ENCODE measurements around the gene CTNNA1. TPM values are rescaled to one million over a fixed set of nuclear protein-coding genes. Genes with fewer than 3 reads are reported as not detected.

CTNNA1 gene
- total RNA-seq, 2 experiments from 2014 or later, result 36.8 to 43.0 TPM

DNA sequence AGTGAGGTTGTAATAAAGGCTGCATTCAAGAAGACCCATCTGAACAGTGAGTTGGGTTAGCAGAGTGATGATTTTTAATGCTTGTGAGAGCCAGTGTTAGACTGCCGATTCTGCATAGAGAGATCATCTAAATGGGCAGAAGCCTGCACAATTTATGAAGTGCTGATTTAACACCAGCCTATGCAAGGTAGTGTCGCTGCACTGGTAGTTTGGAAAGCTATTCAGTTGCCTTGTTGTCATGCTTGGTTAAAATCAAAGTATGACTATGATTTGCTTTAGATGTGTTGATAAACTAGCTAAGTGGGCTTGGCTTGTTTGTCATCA, 122.3 kb downstream of the CTNNA1 start:
- Mint-ChIP-seq H3K27ac (no peak overlapping the region), H3K4me1 (ENCODE audit: low read depth) (peaks cover 10% of the 10 kb centered on the region), H3K27me3 (ENCODE audit: low read depth) (peaks cover 35% of the 10 kb centered on the region), H3K36me3 (ENCODE audit: low read depth) (no peaks in the 10 kb centered on the region), H3K9me3 (no peaks in the 10 kb centered on the region), H3K4me3 (no peak overlapping the region)
- no peak for DNase-seq
- CTCF ChIA-PET, result interaction anchor here (0.7 kb wide), 1 partner anchor 147 kb away, joined by 5 read pairs; no protein-coding TSS in a partner anchor
- intact Hi-C loops (cut with micrococcal nuclease), result no loop called here

DNA sequence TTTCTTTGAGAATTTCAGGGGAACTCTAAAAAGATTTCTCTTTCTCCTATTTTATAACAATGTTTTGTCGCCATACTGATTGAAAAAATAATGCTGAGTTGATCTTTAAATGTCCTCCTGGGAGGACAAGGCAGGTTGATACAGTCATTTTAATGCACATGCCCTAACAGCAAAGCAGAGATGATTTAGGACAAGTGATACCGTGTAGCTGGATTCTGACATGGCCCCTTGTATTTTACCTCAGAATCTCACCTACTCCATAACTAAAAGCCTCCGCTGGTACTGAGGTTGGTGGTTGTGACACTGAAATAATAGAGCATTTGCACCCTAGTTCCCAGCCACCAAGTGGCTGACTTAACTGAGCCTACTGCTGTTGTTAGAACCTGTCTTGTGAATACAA, 122.7 kb downstream of the CTNNA1 start:
- Mint-ChIP-seq H3K4me1 (ENCODE audit: low read depth) (peaks cover 8% of the 10 kb centered on the region), H3K9me3 (no peaks in the 10 kb centered on the region)
- CTCF ChIA-PET, result interaction anchor here (0.7 kb wide), 1 partner anchor 147 kb away, joined by 5 read pairs; no protein-coding TSS in a partner anchor

DNA sequence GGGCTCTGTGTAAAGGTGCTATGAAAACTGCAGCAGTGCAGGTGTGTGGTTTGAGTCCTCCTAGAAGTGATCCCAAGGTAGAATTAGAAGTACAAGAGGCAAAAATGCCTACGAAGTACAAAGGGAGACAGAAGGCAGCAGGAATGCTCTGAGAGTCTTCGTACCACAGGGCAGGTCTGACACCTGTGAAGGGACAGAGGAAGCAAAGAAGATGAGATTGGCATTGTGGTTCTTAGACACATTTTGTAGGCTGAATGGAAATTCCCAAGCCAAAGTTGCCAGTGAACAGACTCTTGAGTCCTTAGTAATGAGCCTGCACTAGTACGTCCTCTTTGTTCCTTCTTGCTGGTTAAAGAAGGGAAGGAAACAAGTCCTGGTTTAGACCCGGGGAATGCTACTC, 123.6 kb downstream of the CTNNA1 start:
- no peak overlapping the region for H3K4me3 Mint-ChIP-seq
- CTCF ChIA-PET, result no interaction called here

More for the DNA sequence above, 122.7 kb downstream of the CTNNA1 start:
- no peak for DNase-seq
- H3K27me3 Mint-ChIP-seq (ENCODE audit: low read depth), result peaks cover 36% of the 10 kb centered on the region
- H3K4me3 Mint-ChIP-seq, result no peak overlapping the region
- H3K36me3 Mint-ChIP-seq (ENCODE audit: low read depth), result no peaks in the 10 kb centered on the region
- intact Hi-C loops (cut with micrococcal nuclease), result no loop called here
- no peak overlapping the region for H3K27ac Mint-ChIP-seq

DNA sequence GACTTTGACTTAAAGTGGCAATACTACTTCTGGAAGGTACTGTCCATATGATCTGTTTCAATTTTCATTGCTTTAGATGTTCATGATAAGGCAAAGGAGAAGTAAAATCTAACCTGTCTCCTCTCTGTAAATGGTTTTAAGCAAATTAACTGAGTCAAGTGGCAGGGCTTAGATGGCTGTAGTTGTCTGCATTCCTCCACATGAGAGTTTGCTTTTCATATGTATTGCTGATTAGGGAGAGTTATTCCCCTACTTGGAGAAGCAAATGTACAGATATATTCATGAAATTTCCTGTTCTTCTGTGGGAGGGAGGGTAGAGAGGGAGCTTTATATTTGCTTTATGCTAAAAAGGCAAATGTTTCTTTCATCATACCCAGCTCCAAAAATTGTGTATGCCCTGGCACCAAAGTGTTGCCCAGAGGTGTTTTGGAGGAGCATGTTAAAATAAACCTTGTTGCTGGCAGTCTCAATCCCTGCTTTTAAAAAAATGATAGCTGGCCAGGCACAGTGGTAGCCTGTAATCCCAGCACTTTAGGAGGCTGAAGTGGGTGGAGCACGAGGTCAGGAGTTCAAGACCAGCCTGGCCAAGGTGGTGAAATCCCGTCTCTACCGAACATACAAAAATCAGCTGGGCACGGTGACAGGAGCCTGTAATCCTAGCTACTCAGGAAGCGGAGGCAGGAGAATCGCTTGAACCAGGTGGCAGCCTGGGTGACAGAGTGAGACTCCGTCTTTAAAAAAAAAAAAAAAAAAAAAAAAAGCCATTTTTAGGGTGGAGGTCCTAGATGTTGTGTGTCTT, 125.4 kb downstream of the CTNNA1 start:
- CTCF ChIA-PET, result interaction anchor here (0.6 kb wide), 1 partner anchor 433 kb away, joined by 3 read pairs; no protein-coding TSS in a partner anchor
- intact Hi-C loops (cut with micrococcal nuclease), result no loop called here
- Mint-ChIP-seq H3K4me1 (ENCODE audit: low read depth) (no peaks in the 10 kb centered on the region), H3K27me3 (ENCODE audit: low read depth) (peaks cover 28% of the 10 kb centered on the region), H3K4me3 (no peak overlapping the region), H3K9me3 (no peaks in the 10 kb centered on the region), H3K27ac (no peak overlapping the region), H3K36me3 (ENCODE audit: low read depth) (no peaks in the 10 kb centered on the region)
- DNase-seq, result no peak

More for the DNA sequence above, 123.6 kb downstream of the CTNNA1 start:
- Mint-ChIP-seq H3K9me3 (no peaks in the 10 kb centered on the region), H3K27ac (no peak overlapping the region), H3K4me1 (ENCODE audit: low read depth) (peaks cover 4% of the 10 kb centered on the region), H3K27me3 (ENCODE audit: low read depth) (peaks cover 34% of the 10 kb centered on the region), H3K36me3 (ENCODE audit: low read depth) (no peaks in the 10 kb centered on the region)
- DNase-seq, result no peak
- intact Hi-C loops (cut with micrococcal nuclease), result no loop called here

DNA sequence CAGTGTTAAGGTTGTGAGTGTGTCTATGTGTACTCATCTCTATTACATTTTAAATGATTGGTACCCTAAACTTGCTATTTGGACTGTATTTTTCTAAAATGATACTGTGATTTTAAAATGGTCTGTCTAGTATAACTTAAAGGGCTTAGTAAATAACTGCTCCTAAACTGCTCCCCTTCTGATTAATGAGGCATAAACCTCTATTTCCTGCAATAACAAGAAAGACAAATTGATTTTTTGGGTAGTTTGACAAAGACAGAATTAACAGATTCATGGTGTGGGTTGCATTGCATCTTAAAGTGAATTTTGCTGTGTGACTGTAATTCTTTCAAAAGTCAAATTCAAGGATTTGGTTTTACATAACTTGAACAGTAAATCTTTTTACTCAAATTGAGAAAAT, 130.0 kb downstream of the CTNNA1 start:
- Mint-ChIP-seq H3K4me3 (no peak overlapping the region), H3K36me3 (ENCODE audit: low read depth) (no peaks in the 10 kb centered on the region), H3K27ac (no peak overlapping the region), H3K9me3 (no peaks in the 10 kb centered on the region), H3K27me3 (ENCODE audit: low read depth) (peaks cover 20% of the 10 kb centered on the region), H3K4me1 (ENCODE audit: low read depth) (no peaks in the 10 kb centered on the region)
- DNase-seq, result no peak
- CTCF ChIA-PET, result no interaction called here
- intact Hi-C loops (cut with micrococcal nuclease), result no loop called here

- no peaks in the 10 kb centered on the region for H3K9me3 Mint-ChIP-seq
- H3K27ac Mint-ChIP-seq, result no peak overlapping the region
Observed at GRCh38 chr5:138884094-138884493, 130.9 kb downstream of the CTNNA1 start.

DNA sequence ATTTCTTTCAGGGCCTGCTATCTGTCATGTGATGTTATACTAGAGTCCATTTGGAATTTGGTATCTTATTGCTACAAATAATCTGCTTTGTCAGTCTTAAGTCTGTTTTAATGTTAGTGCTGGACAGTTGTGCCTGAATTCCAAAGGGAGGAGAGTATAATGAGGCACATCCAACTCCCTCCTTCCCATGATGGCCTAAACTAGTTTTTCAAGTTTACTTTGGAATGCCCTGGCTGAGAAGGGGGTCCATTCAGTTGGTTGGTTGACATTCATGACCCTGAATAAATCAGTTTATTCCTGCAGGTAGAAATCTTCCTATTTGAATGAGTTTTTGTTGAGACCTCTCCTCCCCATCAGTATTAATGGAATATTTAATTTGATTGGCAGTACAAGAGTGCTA, 131.3 kb downstream of the CTNNA1 start:
- Mint-ChIP-seq H3K36me3 (ENCODE audit: low read depth) (no peaks in the 10 kb centered on the region), H3K4me1 (ENCODE audit: low read depth) (no peaks in the 10 kb centered on the region), H3K4me3 (no peak overlapping the region), H3K27ac (no peak overlapping the region), H3K9me3 (peaks cover under 1% of the 10 kb centered on the region), H3K27me3 (ENCODE audit: low read depth) (peaks cover 20% of the 10 kb centered on the region)
- no peak for DNase-seq
- intact Hi-C loops (cut with micrococcal nuclease), result no loop called here
- CTCF ChIA-PET, result interaction anchor here (0.6 kb wide), 1 partner anchor 109 kb away, joined by 3 read pairs; no protein-coding TSS in a partner anchor

More at GRCh38 chr5:138884094-138884493, 130.9 kb downstream of the CTNNA1 start:
- Mint-ChIP-seq H3K4me1 (ENCODE audit: low read depth) (no peaks in the 10 kb centered on the region), H3K27me3 (ENCODE audit: low read depth) (peaks cover 20% of the 10 kb centered on the region), H3K4me3 (no peak overlapping the region), H3K36me3 (ENCODE audit: low read depth) (no peaks in the 10 kb centered on the region)
- DNase-seq, result no peak
- intact Hi-C loops (cut with micrococcal nuclease), result no loop called here
- CTCF ChIA-PET, result interaction anchor here (0.6 kb wide), 1 partner anchor 108 kb away, joined by 3 read pairs; no protein-coding TSS in a partner anchor

DNA sequence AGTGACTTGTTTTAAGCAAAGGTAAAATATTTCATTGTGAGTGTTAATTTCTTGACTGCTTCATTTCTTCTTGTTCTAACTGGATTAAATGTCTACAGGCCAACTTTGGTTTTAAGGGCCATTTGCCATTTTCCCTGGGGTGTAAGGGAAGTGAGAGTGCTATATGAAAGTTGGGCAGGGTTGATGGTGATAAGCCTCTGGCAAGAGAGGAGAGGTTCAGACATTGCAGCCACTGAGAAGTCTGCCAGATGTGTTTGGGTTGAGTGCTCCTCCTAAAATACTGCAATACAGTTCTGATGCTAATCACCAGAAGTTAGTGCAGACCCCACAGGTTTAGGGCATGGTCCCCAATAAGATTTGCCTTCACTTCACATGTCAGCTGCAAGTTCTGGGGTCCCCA, 136.8 kb downstream of the CTNNA1 start:
- Mint-ChIP-seq H3K4me1 (ENCODE audit: low read depth) (no peaks in the 10 kb centered on the region), H3K4me3 (no peak overlapping the region), H3K27me3 (ENCODE audit: low read depth) (peaks cover 3% of the 10 kb centered on the region), H3K27ac (no peak overlapping the region), H3K36me3 (ENCODE audit: low read depth) (peaks cover 3% of the 10 kb centered on the region), H3K9me3 (peaks cover 15% of the 10 kb centered on the region)
- CTCF ChIA-PET, result no interaction called here
- intact Hi-C loops (cut with micrococcal nuclease), result no loop called here
- DNase-seq, result no peak

GRCh38 chr5:138890644-138891043, 137.4 kb downstream of the CTNNA1 start:
- Mint-ChIP-seq H3K4me1 (ENCODE audit: low read depth) (no peaks in the 10 kb centered on the region), H3K27me3 (ENCODE audit: low read depth) (peaks cover 5% of the 10 kb centered on the region), H3K27ac (no peak overlapping the region), H3K9me3 (peaks cover 15% of the 10 kb centered on the region), H3K36me3 (ENCODE audit: low read depth) (peaks cover 3% of the 10 kb centered on the region), H3K4me3 (no peak overlapping the region)
- CTCF ChIA-PET, result interaction anchor here (0.6 kb wide), 1 partner anchor 120 kb away, joined by 5 read pairs; no protein-coding TSS in a partner anchor
- intact Hi-C loops (cut with micrococcal nuclease), result no loop called here
- no peak for DNase-seq

DNA sequence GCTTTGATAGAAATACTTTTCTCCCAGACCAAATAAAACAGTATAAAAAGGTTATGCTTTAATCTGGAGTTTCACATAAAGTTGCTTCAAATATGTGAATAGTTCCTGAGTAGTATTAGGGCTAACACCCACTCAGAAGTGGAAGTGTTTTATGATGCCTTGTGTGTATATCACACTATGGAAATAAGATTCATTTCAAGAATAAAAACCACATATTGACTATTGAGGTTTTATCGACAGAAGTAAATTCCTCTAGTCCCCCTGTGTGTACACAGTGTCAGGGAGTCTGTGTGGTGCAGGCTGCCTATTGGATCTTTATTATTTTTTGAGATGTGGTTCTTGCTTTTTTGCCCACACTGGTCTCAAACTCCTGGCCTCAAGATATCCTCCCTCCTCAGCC, 142.7 kb downstream of the CTNNA1 start:
- intact Hi-C loops (cut with micrococcal nuclease), result no loop called here
- Mint-ChIP-seq H3K27ac (no peak overlapping the region), H3K4me1 (ENCODE audit: low read depth) (peaks cover 8% of the 10 kb centered on the region), H3K36me3 (ENCODE audit: low read depth) (no peaks in the 10 kb centered on the region), H3K27me3 (ENCODE audit: low read depth) (peaks cover 13% of the 10 kb centered on the region), H3K4me3 (no peak overlapping the region), H3K9me3 (peaks cover 5% of the 10 kb centered on the region)
- CTCF ChIA-PET, result no interaction called here
- no peak for DNase-seq

DNA sequence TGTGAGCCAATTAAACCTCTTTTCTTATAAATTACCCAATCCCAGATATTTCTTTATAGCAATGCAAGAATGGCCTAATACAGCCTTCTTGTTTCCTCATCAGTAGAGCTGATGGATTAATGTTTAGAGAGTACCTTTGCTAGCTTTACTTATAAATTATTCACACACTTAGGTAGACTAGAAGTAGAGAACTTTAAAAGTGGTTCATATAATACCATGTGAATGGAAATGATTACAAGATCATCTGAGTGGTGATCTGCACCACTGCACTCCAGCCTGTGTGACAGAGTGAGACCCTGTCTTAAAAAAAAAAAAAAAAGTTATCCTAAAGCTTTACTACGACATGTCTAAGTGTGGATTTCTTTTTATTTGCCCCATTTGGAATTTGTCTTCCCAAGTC, 145.1 kb downstream of the CTNNA1 start:
- no peak for DNase-seq
- Mint-ChIP-seq H3K36me3 (ENCODE audit: low read depth) (no peaks in the 10 kb centered on the region), H3K4me1 (ENCODE audit: low read depth) (peaks cover 10% of the 10 kb centered on the region), H3K9me3 (no peaks in the 10 kb centered on the region), H3K4me3 (no peak overlapping the region), H3K27me3 (ENCODE audit: low read depth) (peaks cover 15% of the 10 kb centered on the region), H3K27ac (no peak overlapping the region)
- CTCF ChIA-PET, result no interaction called here
- intact Hi-C loops (cut with micrococcal nuclease), result no loop called here

- intact Hi-C loops (cut with micrococcal nuclease), result no loop called here
- no peak overlapping the region for H3K27ac Mint-ChIP-seq
Observed at GRCh38 chr5:138898742-138899141, 145.5 kb downstream of the CTNNA1 start.

More at GRCh38 chr5:138898742-138899141, 145.5 kb downstream of the CTNNA1 start:
- Mint-ChIP-seq H3K4me3 (no peak overlapping the region), H3K36me3 (ENCODE audit: low read depth) (no peaks in the 10 kb centered on the region), H3K27me3 (ENCODE audit: low read depth) (peaks cover 15% of the 10 kb centered on the region), H3K4me1 (ENCODE audit: low read depth) (peaks cover 10% of the 10 kb centered on the region), H3K9me3 (no peaks in the 10 kb centered on the region)
- CTCF ChIA-PET, result no interaction called here
- no peak for DNase-seq
